Activated T-cell treated with anti-CD3 and anti-CD28 coated beads, Interleukin-2, amount 50 U/mL, for 24 hours (primary cell): ENCODE measurements around the gene KRT14.

Source experiments
- DNase-seq: peaks from one replicate; pipeline ENCODE4 v3.0.0-alpha.2; 2020
- H3K27ac Mint-ChIP-seq: 2 replicates; pipeline ENCODE4 v1.8.0; 2020; ENCODE audit warnings: mild to moderate bottlenecking, mixed read lengths
- H3K27me3 Mint-ChIP-seq: 2 replicates; pipeline ENCODE4 v1.8.0; 2020; ENCODE audit warnings: mixed read lengths
- H3K36me3 Mint-ChIP-seq: 2 replicates; pipeline ENCODE4 v1.8.0; 2020; ENCODE audit warnings: low read depth, mixed read lengths
- H3K4me1 Mint-ChIP-seq: 2 replicates; pipeline ENCODE4 v1.8.0; 2020; ENCODE audit warnings: low read depth, mixed read lengths
- H3K4me3 Mint-ChIP-seq: 2 replicates; pipeline ENCODE4 v1.8.0; 2020; ENCODE audit warnings: mild to moderate bottlenecking, moderate library complexity, mixed read lengths
- H3K9me3 Mint-ChIP-seq: 2 replicates; pipeline ENCODE4 v1.8.0; 2020; ENCODE audit warnings: mixed read lengths

Gene KRT14

GRCh38 chr17:41542357-41542756 is 44.3 kb downstream of the KRT14 start:
- Mint-ChIP-seq H3K27me3 (no peaks in the 10 kb centered on the region), H3K4me1 (peaks cover under 1% of the 10 kb centered on the region), H3K27ac (no peak overlapping the region), H3K36me3 (no peaks in the 10 kb centered on the region), H3K4me3 (no peak overlapping the region), H3K9me3 (no peaks in the 10 kb centered on the region)
- DNase-seq: no peak

GRCh38 chr17:41540921-41541625 is 45.6 kb downstream of the KRT14 start:
- Mint-ChIP-seq H3K27me3 (no peaks in the 10 kb centered on the region), H3K4me3 (no peak overlapping the region), H3K9me3 (no peaks in the 10 kb centered on the region), H3K27ac (no peak overlapping the region), H3K36me3 (no peaks in the 10 kb centered on the region), H3K4me1 (no peaks in the 10 kb centered on the region)
- DNase-seq: no peak

DNA sequence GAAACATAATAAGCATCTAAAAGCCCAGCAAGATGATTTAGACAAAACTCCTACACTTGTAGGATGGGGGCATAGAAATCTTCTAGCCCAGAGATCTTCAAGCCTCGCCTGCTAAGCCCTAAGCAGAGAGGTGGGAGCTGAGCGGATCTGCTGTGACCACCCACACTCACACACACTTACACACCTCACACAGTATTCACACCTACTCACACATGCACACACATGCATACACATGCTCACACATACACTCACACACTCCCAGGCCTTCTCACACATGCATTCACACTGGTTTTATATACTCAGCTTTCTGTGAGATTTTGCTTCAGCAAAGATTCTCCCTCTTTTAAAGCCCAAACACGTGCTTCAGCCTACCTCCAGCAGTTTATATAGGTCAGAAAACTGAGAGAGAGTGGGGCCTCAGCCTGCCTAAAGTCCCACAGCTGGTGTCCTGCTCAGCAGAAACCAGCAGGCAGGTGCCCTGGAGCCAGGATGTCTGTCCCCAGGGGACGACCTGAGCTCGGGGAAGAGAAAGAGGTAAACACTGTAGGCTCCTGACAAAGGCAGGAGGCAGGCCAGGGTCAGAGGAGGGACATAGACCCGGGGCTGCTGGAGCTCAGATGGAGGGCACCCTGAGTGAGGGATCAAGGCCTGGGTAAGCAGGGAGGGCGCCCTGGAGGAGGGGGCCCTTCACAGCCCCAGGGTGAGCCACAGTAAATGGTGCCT is 46.6 kb downstream of the KRT14 start:
- H3K4me1 Mint-ChIP-seq: no peaks in the 10 kb centered on the region
- H3K4me3 Mint-ChIP-seq: no peak overlapping the region
- DNase-seq: no peak
- H3K9me3 Mint-ChIP-seq: no peaks in the 10 kb centered on the region
- peaks cover 8% of the 10 kb centered on the region for H3K27me3 Mint-ChIP-seq
- H3K36me3 Mint-ChIP-seq: no peaks in the 10 kb centered on the region
- H3K27ac Mint-ChIP-seq: no peak overlapping the region

GRCh38 chr17:41539071-41539492 is 47.6 kb downstream of the KRT14 start:
- H3K27ac Mint-ChIP-seq: no peak overlapping the region
- H3K36me3 Mint-ChIP-seq: no peaks in the 10 kb centered on the region
- H3K4me1 Mint-ChIP-seq: no peaks in the 10 kb centered on the region
- peaks cover 11% of the 10 kb centered on the region for H3K27me3 Mint-ChIP-seq
- no peak overlapping the region for H3K4me3 Mint-ChIP-seq
- H3K9me3 Mint-ChIP-seq: no peaks in the 10 kb centered on the region
- no peak for DNase-seq

DNA sequence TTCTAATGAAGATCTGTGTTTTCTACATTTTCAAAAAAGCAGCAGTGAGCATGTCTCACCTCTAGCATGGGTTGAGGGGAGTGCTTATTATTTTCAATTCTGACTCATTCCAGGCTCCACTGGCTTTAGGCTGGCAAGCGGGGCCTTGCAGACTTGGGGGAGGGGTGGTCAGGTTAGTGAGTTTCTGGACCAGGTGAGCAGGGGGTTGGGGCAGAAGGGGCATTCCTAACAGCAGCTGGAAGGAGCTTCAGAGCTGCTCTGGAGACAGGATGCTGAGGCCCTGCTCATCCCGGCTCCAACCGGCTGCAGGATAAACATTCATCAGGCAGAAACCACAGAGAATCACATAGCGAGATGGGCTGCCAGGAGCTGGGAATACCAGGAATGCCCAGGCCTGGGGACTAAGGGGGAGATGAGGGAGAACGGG is 48.1 kb downstream of the KRT14 start:
- no peak for DNase-seq
- Mint-ChIP-seq H3K27me3 (peaks cover 15% of the 10 kb centered on the region), H3K4me1 (no peaks in the 10 kb centered on the region), H3K27ac (no peak overlapping the region), H3K9me3 (no peaks in the 10 kb centered on the region), H3K4me3 (no peak overlapping the region), H3K36me3 (no peaks in the 10 kb centered on the region)

DNA sequence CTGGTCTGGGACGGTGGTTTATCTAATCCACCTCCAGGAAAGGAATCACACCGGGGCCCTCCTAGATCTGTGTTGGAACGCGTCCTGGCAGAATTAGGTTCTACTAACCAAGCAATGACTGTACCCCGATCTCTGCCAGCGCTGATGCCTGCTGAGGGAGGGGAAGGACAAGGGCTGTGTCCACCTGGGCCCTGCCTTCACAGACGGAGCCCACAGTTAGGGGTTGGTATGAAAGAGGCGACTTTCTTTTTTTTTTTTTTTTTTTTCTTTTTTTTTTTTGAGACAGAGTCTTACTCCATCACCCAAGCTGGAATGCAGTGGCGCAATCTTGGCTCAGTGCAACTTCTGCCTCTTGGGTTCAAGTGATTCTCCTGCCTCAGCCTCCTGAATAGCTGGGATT is 48.7 kb downstream of the KRT14 start:
- H3K9me3 Mint-ChIP-seq: no peaks in the 10 kb centered on the region
- no peaks in the 10 kb centered on the region for H3K4me1 Mint-ChIP-seq
- DNase-seq: no peak
- no peak overlapping the region for H3K4me3 Mint-ChIP-seq
- no peak overlapping the region for H3K27ac Mint-ChIP-seq
- peaks cover 16% of the 10 kb centered on the region for H3K27me3 Mint-ChIP-seq
- H3K36me3 Mint-ChIP-seq: no peaks in the 10 kb centered on the region

DNA sequence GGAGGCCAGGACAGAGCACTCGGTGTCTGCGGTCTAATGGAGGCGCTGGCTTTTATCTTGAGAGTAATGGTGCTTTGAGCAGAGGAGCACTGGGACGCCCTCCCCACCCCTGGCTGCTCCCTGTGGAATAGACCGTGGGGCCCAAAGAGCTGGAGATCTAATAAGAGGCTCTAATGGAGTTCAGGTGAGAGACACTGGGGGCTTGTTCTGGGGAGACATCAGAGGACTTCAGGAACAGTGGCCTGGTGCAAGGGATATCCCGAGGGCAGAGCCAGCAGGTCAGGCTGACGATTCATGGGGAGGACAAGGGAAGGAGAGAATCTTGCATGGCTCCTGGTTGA is 49.1 kb downstream of the KRT14 start:
- no peak overlapping the region for H3K4me3 Mint-ChIP-seq

GRCh38 chr17:41536741-41537613 is 49.7 kb downstream of the KRT14 start:
- Mint-ChIP-seq H3K9me3 (no peaks in the 10 kb centered on the region), H3K27me3 (peaks cover 26% of the 10 kb centered on the region), H3K27ac (no peak overlapping the region), H3K36me3 (no peaks in the 10 kb centered on the region), H3K4me1 (no peaks in the 10 kb centered on the region), H3K4me3 (no peak overlapping the region)
- DNase-seq: no peak

More for the DNA sequence above, 49.1 kb downstream of the KRT14 start:
- Mint-ChIP-seq H3K36me3 (no peaks in the 10 kb centered on the region), H3K4me1 (no peaks in the 10 kb centered on the region), H3K27me3 (peaks cover 20% of the 10 kb centered on the region), H3K27ac (no peak overlapping the region), H3K9me3 (no peaks in the 10 kb centered on the region)
- no peak for DNase-seq

DNA sequence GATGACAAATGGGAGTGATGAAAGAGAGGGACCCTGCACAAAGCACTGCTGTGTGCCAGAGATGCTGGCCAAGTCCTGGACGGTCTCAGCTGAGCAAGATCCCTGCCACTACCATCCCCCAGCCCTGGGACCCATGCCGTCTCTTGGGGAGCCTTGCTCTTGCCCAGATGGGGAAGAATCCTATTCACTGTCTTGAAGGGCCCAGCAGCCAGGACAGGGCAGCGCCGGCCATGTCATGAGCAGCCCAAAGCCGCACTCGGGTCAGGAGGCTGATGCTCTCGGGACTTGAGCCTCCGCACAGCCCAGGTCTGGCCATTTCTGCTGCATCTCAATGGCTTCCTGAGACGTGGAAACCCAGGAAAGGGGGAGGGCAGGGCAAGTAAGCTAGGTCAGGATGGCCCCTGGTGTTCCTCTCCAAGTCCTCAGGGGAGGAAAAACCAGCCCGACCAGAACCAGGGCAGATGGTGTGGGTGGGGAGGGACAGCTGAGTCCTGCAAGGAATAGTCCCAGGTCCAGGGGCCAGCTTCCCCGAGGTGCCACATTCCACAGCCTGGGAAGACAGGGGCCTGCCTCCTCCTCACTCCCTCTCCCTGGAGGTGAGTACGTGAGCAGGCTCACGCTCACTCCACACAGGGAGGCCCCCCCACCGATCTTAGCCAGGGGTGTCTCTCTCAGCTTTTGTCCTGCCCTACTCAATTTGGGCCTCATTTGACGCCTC is 50.8 kb downstream of the KRT14 start:
- Mint-ChIP-seq H3K9me3 (no peaks in the 10 kb centered on the region), H3K4me3 (no peak overlapping the region), H3K36me3 (no peaks in the 10 kb centered on the region), H3K27me3 (peaks cover 34% of the 10 kb centered on the region), H3K27ac (no peak overlapping the region), H3K4me1 (no peaks in the 10 kb centered on the region)
- DNase-seq: no peak

GRCh38 chr17:41534899-41535546 is 51.7 kb downstream of the KRT14 start:
- Mint-ChIP-seq H3K36me3 (no peaks in the 10 kb centered on the region), H3K4me1 (no peaks in the 10 kb centered on the region), H3K4me3 (no peak overlapping the region), H3K27me3 (peaks cover 43% of the 10 kb centered on the region), H3K9me3 (no peaks in the 10 kb centered on the region), H3K27ac (no peak overlapping the region)
- no peak for DNase-seq

DNA sequence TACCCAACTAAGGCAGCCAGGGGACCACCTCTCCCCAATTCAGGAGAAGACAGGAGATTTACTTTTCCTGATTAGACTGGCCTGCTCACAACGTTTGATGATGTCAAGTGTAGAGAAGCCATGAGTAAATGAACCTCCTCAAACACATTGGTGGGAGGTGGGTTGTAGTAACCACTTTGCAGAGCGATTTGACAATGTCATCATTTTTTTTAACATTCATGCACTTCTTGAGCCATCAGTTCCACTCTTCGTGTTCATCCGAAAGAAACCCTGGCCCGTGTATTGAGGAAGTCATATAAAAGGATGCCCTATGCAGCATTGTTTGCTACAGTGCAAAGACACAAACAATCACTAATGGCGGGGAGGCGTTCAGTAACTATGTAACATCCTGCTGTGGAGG is 53.1 kb downstream of the KRT14 start:
- Mint-ChIP-seq H3K27me3 (peaks cover 57% of the 10 kb centered on the region), H3K36me3 (no peaks in the 10 kb centered on the region), H3K4me1 (peaks cover 3% of the 10 kb centered on the region), H3K4me3 (no peak overlapping the region), H3K9me3 (no peaks in the 10 kb centered on the region), H3K27ac (no peak overlapping the region)
- no peak for DNase-seq

- H3K4me1 Mint-ChIP-seq: peaks cover 6% of the 10 kb centered on the region
- H3K9me3 Mint-ChIP-seq: no peaks in the 10 kb centered on the region
- H3K27ac Mint-ChIP-seq: no peak overlapping the region
- no peak overlapping the region for H3K4me3 Mint-ChIP-seq
- no peak for DNase-seq
- peaks cover 63% of the 10 kb centered on the region for H3K27me3 Mint-ChIP-seq
- no peaks in the 10 kb centered on the region for H3K36me3 Mint-ChIP-seq
Observed at GRCh38 chr17:41532947-41533570, 53.6 kb downstream of the KRT14 start.
